Lower lobe of right lung (tissue), 2 donors: ENCODE measurements around the gene PPP1R37. TPM values are rescaled to one million over a fixed set of nuclear protein-coding genes. Genes with fewer than 3 reads are reported as not detected.

Experiments used
- ATAC-seq, 2 donors: fragments of 200-7000 bp; cut with Tn5 transposase; one replicate each; pipeline ENCODE4 v1.9.1; 2020 to 2022; ENCODE audit warnings: mild to moderate bottlenecking in 2 of 2, moderate library complexity in 2 of 2
- DNase-seq: peaks from one replicate; pipeline ENCODE4 v3.0.0-alpha.2; 2020
- H3K27ac ChIP-seq: fragments of 200-600 bp; one replicate; pipeline ENCODE4 v1.8.0; 2022
- H3K27me3 ChIP-seq: fragments of 200-600 bp; one replicate; pipeline ENCODE4 v1.8.0; 2022; ENCODE audit warnings: low read depth
- H3K36me3 ChIP-seq: fragments of 200-600 bp; one replicate; pipeline ENCODE4 v1.8.0; 2022; ENCODE audit warnings: mild to moderate bottlenecking
- H3K4me1 ChIP-seq: fragments of 200-600 bp; one replicate; pipeline ENCODE4 v1.8.0; 2022
- H3K4me3 ChIP-seq: fragments of 200-600 bp; one replicate; pipeline ENCODE4 v1.8.0; 2022; ENCODE audit warnings: mild to moderate bottlenecking
- H3K9me3 ChIP-seq: fragments of 200-600 bp; one replicate; pipeline ENCODE4 v1.8.0; 2022
- CTCF ChIP-seq: fragments of 200-600 bp; IDR thresholded peaks from one replicate; pipeline ENCODE4 v1.8.0; 2022; ENCODE audit warnings: antibody characterized with exemption, mild to moderate bottlenecking
- intact Hi-C: fragments of 100-400 bp; cut with DNase I; formaldehyde crosslinking; loops from one replicate; pipeline ENCODE4 v1.11.0; 2022
- total RNA-seq: library from RNA; stranded (reverse); fragmentation: NEBNext Ultra II Directional; extraction: Animal tissue kit (Norgen Biotek cat#: 25700); gene quantifications from one replicate; pipeline ENCODE4 v1.2.1, GENCODE V29; 2021
- donor health status: DM: no; HTN: yes; CAD: no; lungs with severe emphysema.

Gene PPP1R37
- total RNA-seq, 1 donor from 2014 or later: 29.1 TPM

GRCh38 chr19:45100846-45101252, 7.9 kb downstream of the PPP1R37 start:
- Histone ChIP-seq H3K27me3 (no peaks in the 10 kb centered on the region), H3K4me3 (no peak overlapping the region), H3K9me3 (no peaks in the 10 kb centered on the region), H3K36me3 (no peaks in the 10 kb centered on the region), H3K4me1 (peaks cover 62% of the 10 kb centered on the region), H3K27ac (no peak overlapping the region)
- ATAC-seq (no peak), DNase-seq (no peak)
- no peak for TF ChIP-seq CTCF
- intact Hi-C loops: no loop called here

DNA sequence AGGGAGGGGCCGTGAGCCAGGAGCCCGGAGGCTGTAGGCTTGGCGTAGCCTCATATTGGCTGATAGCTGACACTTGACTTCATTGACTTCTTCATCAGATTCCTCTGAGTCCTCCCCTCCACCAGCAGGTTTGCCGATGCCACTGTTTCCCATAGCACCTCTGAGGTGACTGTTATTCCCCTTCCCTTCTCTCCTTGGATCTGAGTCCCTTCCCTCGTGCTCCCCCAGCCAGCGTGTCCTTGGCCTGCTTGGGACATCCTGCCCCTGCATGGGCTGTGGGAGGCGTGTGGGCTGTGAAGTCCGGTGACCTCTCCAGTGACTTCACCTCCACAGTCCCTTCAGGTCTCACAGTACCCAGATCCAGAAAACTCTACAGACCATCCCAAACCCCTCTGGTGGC, 8.8 kb downstream of the PPP1R37 start:
- no peaks in the 10 kb centered on the region for H3K9me3 ChIP-seq
- H3K27me3 ChIP-seq: no peaks in the 10 kb centered on the region
- intact Hi-C loops: no loop called here
- no peak overlapping the region for H3K4me3 ChIP-seq
- peaks cover 52% of the 10 kb centered on the region for H3K4me1 ChIP-seq
- H3K36me3 ChIP-seq: no peaks in the 10 kb centered on the region
- H3K27ac ChIP-seq: no peak overlapping the region
- ATAC-seq (no peak), DNase-seq (no peak)
- no peak for TF ChIP-seq CTCF

DNA sequence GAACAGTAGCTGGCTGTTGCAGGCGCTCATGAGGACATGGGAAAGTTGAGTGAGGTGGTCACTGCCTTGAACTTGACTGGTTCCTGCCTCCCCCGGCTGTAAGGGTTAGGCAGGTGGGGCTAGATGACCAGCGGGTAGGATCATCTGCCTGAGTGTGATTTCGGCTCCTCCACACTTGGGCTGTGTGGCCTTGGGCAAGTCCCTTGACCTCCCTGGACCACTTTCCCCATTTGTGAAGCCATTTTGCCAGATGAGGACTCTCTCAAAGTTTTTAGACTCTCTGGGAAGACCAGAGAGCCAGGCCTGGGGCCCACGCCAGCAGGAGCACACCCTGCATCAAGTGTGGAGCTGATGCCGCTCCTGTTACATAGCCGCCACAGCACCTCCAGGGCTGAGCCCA, 9.5 kb downstream of the PPP1R37 start:
- no peak for TF ChIP-seq CTCF
- Histone ChIP-seq H3K27me3 (no peaks in the 10 kb centered on the region), H3K4me3 (no peak overlapping the region), H3K4me1 (peaks cover 50% of the 10 kb centered on the region), H3K9me3 (no peaks in the 10 kb centered on the region), H3K36me3 (no peaks in the 10 kb centered on the region), H3K27ac (no peak overlapping the region)
- ATAC-seq (no peak), DNase-seq (no peak)
- intact Hi-C loops: no loop called here

- H3K27ac ChIP-seq: no peak overlapping the region
- no peak for TF ChIP-seq CTCF
- H3K4me1 ChIP-seq: peaks cover 43% of the 10 kb centered on the region
- H3K36me3 ChIP-seq: no peaks in the 10 kb centered on the region
- no peaks in the 10 kb centered on the region for H3K9me3 ChIP-seq
- H3K4me3 ChIP-seq: peak overlapping the region; percentile 33
- peak; percentile 22 to 56 for ATAC-seq
- DNase-seq: peak; percentile 65
- H3K27me3 ChIP-seq: no peaks in the 10 kb centered on the region
- intact Hi-C loops: no loop called here
These were observed 10.2 kb downstream of the PPP1R37 start for GRCh38 chr19:45103156-45103507.

- intact Hi-C loops: no loop called here
- DNase-seq (no peak), ATAC-seq (peak; percentile 6 to 17)
- no peak for TF ChIP-seq CTCF
- Histone ChIP-seq H3K4me3 (peak overlapping the region; percentile 33), H3K4me1 (peaks cover 38% of the 10 kb centered on the region), H3K27ac (no peak overlapping the region), H3K9me3 (no peaks in the 10 kb centered on the region), H3K27me3 (no peaks in the 10 kb centered on the region), H3K36me3 (no peaks in the 10 kb centered on the region)
These were observed 10.7 kb downstream of the PPP1R37 start for GRCh38 chr19:45103508-45104319.
